Endothelial cell of umbilical vein (primary cell): Measurements from ENCODE around the gene TARDBP. TPM values are rescaled to one million over a fixed set of nuclear protein-coding genes. Genes with fewer than 3 reads are reported as not detected.

Source experiments
- BruUV-seq: library from RNA; stranded (reverse); fragments of 400-500 nt; replicated peaks from 2 replicates; lab custom pipeline; 2021; lab: Mats Ljungman, UMichigan
- CTCF ChIA-PET: fragments of 300-600, 350-600 bp; sonication (Branson Sonifier 250); formaldehyde crosslinking; loops from one replicate; lab custom pipeline; 2021; ENCODE audit warnings: antibody characterized with exemption, inconsistent platforms; lab: Charles Lee
- POLR2A ChIA-PET: fragments of 300-600, 350-600 bp; sonication (Branson Sonifier 250); formaldehyde crosslinking; loops from one replicate; lab custom pipeline; 2021; ENCODE audit warnings: antibody characterized with exemption, inconsistent platforms; lab: Charles Lee
- DNase-seq: peaks from one replicate; pipeline ENCODE4 v3.0.0-alpha.2; 2011; ENCODE audit warnings: low read depth, low spot score
- FAIRE-seq: peaks from 2 replicates; lab custom pipeline; 2011; peaks lifted over from hg19 to GRCh38; lab: Jason Lieb, UNC
- H2AFZ ChIP-seq: 2 replicates; pipeline ENCODE4 v1.6.0; 2012; ENCODE audit warnings: low read depth, low read length, control low read depth, inconsistent platforms
- H3K27ac ChIP-seq: 2 replicates; pipeline ENCODE4 v1.5.1; 2011; ENCODE audit warnings: low read depth, mild to moderate bottlenecking, control low read depth, low read length, moderate library complexity; ENCODE audit not compliant: insufficient read depth
- H3K27me3 ChIP-seq, 2 experiments: 2 replicates each; pipeline versions ENCODE4 v1.6.0 to v1.6.1; 2011; ENCODE audit warnings: low read length in 2 of 2, mixed read lengths in 1 of 2; ENCODE audit not compliant: control insufficient read depth in 2 of 2, insufficient read depth in 2 of 2
- H3K36me3 ChIP-seq, 2 experiments: 2 replicates in 1 of 2; 3 replicates in 1 of 2; pipeline ENCODE4 v1.5.1; 2011; ENCODE audit warnings: low read length in 2 of 2, mild to moderate bottlenecking in 1 of 2, moderate library complexity in 1 of 2; ENCODE audit not compliant: control insufficient read depth in 2 of 2, insufficient read depth in 2 of 2; ENCODE audit errors: extremely low read depth in 1 of 2
- H3K4me1 ChIP-seq: 3 replicates; pipeline ENCODE4 v1.5.1; 2011; ENCODE audit warnings: mild to moderate bottlenecking, low read length; ENCODE audit not compliant: control insufficient read depth, insufficient read depth; ENCODE audit errors: extremely low read depth
- H3K4me2 ChIP-seq: 2 replicates; pipeline ENCODE4 v1.6.1; 2011; ENCODE audit warnings: low read length, control low read depth, mixed read lengths; ENCODE audit not compliant: insufficient read depth
- H3K4me3 ChIP-seq, 3 experiments: fragments of 200-600 bp in 1 of 3; sonication (generic), shearing (Covaris generic) in 1 of 3; replicated peaks in 1 of 3; 2 replicates each; pipeline ENCODE4 v1.5.1; 2011 to 2016; ENCODE audit warnings: control low read depth in 3 of 3, low read length in 3 of 3, mild to moderate bottlenecking in 2 of 3, inconsistent platforms in 1 of 3, low read depth in 1 of 3, moderate library complexity in 1 of 3; ENCODE audit not compliant: insufficient read depth in 1 of 3
- H3K79me2 ChIP-seq: 2 replicates; pipeline ENCODE4 v1.6.0; 2012; ENCODE audit warnings: low read length, inconsistent platforms; ENCODE audit not compliant: control insufficient read depth, insufficient read depth
- H3K9ac ChIP-seq: replicated peaks from 2 replicates; pipeline ENCODE3; 2011; ENCODE audit warnings: low read length, control low read depth; ENCODE audit not compliant: insufficient read depth; ENCODE audit errors: extremely low read depth
- H3K9me1 ChIP-seq: replicated peaks from 3 replicates; pipeline ENCODE4 v1.6.0; 2011; ENCODE audit warnings: mild to moderate bottlenecking, low read length; ENCODE audit not compliant: control insufficient read depth, insufficient read depth; ENCODE audit errors: extremely low read depth
- H3K9me3 ChIP-seq: replicated peaks from 2 replicates; pipeline ENCODE4 v1.5.1; 2012; ENCODE audit warnings: low read length, inconsistent platforms; ENCODE audit not compliant: control insufficient read depth, insufficient read depth
- H4K20me1 ChIP-seq: replicated peaks from 2 replicates; pipeline ENCODE3; 2011; ENCODE audit warnings: mild to moderate bottlenecking, low read length; ENCODE audit not compliant: control insufficient read depth, insufficient read depth; ENCODE audit errors: extremely low read depth
- EZH2 ChIP-seq: IDR thresholded peaks from 2 replicates; pipeline ENCODE4 v1.6.1; 2012; ENCODE audit warnings: borderline replicate concordance, low read depth, mild to moderate bottlenecking, moderate library complexity, low read length, inconsistent platforms; ENCODE audit not compliant: severe bottlenecking
- FOS ChIP-seq: IDR thresholded peaks from 2 replicates; pipeline ENCODE4 v1.6.1; 2011; ENCODE audit warnings: mild to moderate bottlenecking, low read length, moderate library complexity, borderline replicate concordance; ENCODE audit not compliant: insufficient read depth
- GATA2 ChIP-seq: IDR thresholded peaks from 2 replicates; pipeline ENCODE4 v1.7.0; 2011; ENCODE audit warnings: low read depth, mild to moderate bottlenecking, moderate library complexity, mixed read lengths, low read length; ENCODE audit not compliant: insufficient read length, insufficient read depth
- JUN ChIP-seq: IDR thresholded peaks from 2 replicates; pipeline ENCODE4 v1.6.1; 2011; ENCODE audit warnings: borderline replicate concordance, low read depth; ENCODE audit not compliant: insufficient read length, insufficient read depth
- MYC ChIP-seq: IDR thresholded peaks from one replicate; pipeline ENCODE4 v1.6.1; 2011; ENCODE audit warnings: mild to moderate bottlenecking, low read depth, low read length
- POLR2A ChIP-seq: IDR thresholded peaks from 2 replicates; pipeline ENCODE4 v1.6.1; 2012; ENCODE audit warnings: low read depth, mild to moderate bottlenecking, control low read depth, low read length
- POLR2AphosphoS5 ChIP-seq: IDR thresholded peaks from 2 replicates; pipeline ENCODE4 v1.6.1; 2012; ENCODE audit warnings: low read depth, mild to moderate bottlenecking, control low read depth, low read length, moderate library complexity; ENCODE audit not compliant: insufficient read depth
- dilution Hi-C: fragments of 300-500 bp; cut with MboI; formaldehyde crosslinking; loops from one replicate; pipeline ENCODE4 v1.15.0; 2019; ENCODE audit warnings: low sequenced_read_pairs; ENCODE audit not compliant: extremely low pct_ligation_motif_present
- intact Hi-C: fragments of 100-400 bp; cut with micrococcal nuclease; formaldehyde crosslinking; loops from one replicate; pipeline ENCODE4 v1.10.0; 2022
- polyA plus RNA-seq, 4 experiments: library from polyadenylated mRNA; depleted of rRNA in 3 of 4; stranded (reverse) in 3 of 4; unstranded in 1 of 4; fragments of >200 nt; gene quantifications; 2 replicates each; pipeline versions ENCODE4 v1.2.1 to v1.2.3, GENCODE V29; 2011 to 2012; ENCODE audit warnings: missing spikeins in 1 of 4
- total RNA-seq: library from RNA; stranded (reverse); gene quantifications from 2 replicates; pipeline ENCODE4 v1.2.3, GENCODE V29; 2021
- TF ChIP-seq, protein P1 (sequence below), 2 donors: IDR thresholded peaks; 1 replicate in 1 of 2; 2 replicates in 1 of 2; pipeline ENCODE4 v1.5.1; 2011; ENCODE audit warnings: low read length in 2 of 2, mild to moderate bottlenecking in 2 of 2, moderate library complexity in 2 of 2, control low read depth in 1 of 2, inconsistent platforms in 1 of 2, low read depth in 1 of 2; ENCODE audit not compliant: insufficient read depth in 1 of 2; ENCODE audit errors: extremely low read depth in 1 of 2
- TF ChIP-seq, protein P2 (sequence below): IDR thresholded peaks from 2 replicates; pipeline ENCODE4 v1.6.1; 2011; ENCODE audit not compliant: insufficient read depth, insufficient read length

The TARDBP gene
- total and polyA plus RNA-seq, 2 donors (not counting 3 experiments of a cell fraction or from before 2014, with no cell fraction given), result 106 to 183 TPM

DNA sequence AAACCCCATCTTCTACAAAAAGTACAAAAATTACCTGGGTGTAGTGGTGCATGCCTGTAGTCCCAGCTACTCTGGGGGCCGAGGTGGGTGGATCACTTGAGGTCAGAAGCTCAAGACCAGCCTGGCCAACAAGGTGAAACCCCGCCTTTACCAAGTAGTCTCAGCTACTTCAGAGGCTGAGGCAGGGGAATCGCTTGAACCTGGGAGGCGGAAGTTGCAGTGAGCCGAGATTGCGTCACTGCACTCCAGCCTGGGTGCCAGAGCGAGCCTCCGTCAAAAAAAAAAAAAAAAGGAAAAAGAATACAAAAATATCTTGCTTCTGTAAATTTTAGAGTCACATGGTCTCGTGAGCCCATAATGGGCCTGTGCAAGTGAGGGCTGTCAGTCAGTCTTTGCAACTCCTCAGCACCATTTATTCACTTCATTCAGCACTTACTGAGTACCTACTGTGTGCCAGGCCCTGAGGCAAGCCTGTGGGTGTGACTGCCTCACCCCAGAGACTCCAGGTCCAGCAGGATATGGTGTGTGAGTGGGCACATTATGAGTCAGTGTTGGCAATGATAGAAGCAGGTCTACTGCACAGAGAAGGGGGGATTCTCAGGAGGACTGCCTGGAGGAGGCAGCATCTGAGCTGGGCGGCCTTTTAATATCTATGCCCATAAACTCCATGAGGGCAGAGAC lies 46.8 kb upstream of the TARDBP start:
- TF ChIP-seq POLR2AphosphoS5 (no peak), JUN (no peak), GATA2 (no peak), MYC (no peak), FOS (no peak), EZH2 (no peak), POLR2A (no peak)
- TF ChIP-seq, protein P1, sequence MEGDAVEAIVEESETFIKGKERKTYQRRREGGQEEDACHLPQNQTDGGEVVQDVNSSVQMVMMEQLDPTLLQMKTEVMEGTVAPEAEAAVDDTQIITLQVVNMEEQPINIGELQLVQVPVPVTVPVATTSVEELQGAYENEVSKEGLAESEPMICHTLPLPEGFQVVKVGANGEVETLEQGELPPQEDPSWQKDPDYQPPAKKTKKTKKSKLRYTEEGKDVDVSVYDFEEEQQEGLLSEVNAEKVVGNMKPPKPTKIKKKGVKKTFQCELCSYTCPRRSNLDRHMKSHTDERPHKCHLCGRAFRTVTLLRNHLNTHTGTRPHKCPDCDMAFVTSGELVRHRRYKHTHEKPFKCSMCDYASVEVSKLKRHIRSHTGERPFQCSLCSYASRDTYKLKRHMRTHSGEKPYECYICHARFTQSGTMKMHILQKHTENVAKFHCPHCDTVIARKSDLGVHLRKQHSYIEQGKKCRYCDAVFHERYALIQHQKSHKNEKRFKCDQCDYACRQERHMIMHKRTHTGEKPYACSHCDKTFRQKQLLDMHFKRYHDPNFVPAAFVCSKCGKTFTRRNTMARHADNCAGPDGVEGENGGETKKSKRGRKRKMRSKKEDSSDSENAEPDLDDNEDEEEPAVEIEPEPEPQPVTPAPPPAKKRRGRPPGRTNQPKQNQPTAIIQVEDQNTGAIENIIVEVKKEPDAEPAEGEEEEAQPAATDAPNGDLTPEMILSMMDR (IDR thresholded peaks at IDR 0.05; ENCODE audit: extremely low read depth in 1 of 2, insufficient read depth in 1 of 2, low read depth in 1 of 2, low read length in 2 of 2), result no peak
- TF ChIP-seq, protein P2, sequence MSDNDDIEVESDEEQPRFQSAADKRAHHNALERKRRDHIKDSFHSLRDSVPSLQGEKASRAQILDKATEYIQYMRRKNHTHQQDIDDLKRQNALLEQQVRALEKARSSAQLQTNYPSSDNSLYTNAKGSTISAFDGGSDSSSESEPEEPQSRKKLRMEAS, result no peak
- H3K4me3 ChIP-seq, result no peak overlapping the region
- CTCF ChIA-PET, result interaction anchor here (0.6 kb wide), 1 partner anchor 46 kb away, joined by 3 read pairs; no protein-coding TSS in a partner anchor
- H3K4me2 ChIP-seq, result no peak overlapping the region
- FAIRE-seq, result peak; percentile 48
- no peak overlapping the region for H2AFZ ChIP-seq
- intact Hi-C loops (no loop called here), dilution Hi-C loops (no loop called here)
- no peaks in the 10 kb centered on the region for H3K9me1 ChIP-seq
- POLR2A ChIA-PET, result no interaction called here
- H3K9me3 ChIP-seq, result no peaks in the 10 kb centered on the region
- H3K79me2 ChIP-seq, result no peaks in the 10 kb centered on the region
- H4K20me1 ChIP-seq, result no peaks in the 10 kb centered on the region
- H3K36me3 ChIP-seq, result no peaks in the 10 kb centered on the region
- H3K4me1 ChIP-seq, result no peaks in the 10 kb centered on the region
- H3K27ac ChIP-seq, result no peak overlapping the region
- no peaks in the 10 kb centered on the region for H3K27me3 ChIP-seq
- no peak overlapping the region for H3K9ac ChIP-seq
- no TSS peak for BruUV-seq
- DNase-seq, result no peak
